HEK293 (cell line): ENCODE data around the gene GANAB.

Source experiments
- SP2 ChIP-seq: fragments of 450-650 bp; formaldehyde crosslinking; IDR thresholded peaks from 2 replicates; pipeline ENCODE4 v1.5.1; 2016; ENCODE audit warnings: missing biosample characterization, missing genetic modification characterization
- TCF7L2 ChIP-seq: IDR thresholded peaks from 2 replicates; pipeline ENCODE4 v1.6.1; 2011; ENCODE audit warnings: low read depth, mild to moderate bottlenecking, inconsistent platforms, low read length, moderate library complexity, borderline replicate concordance
- ZBTB1 ChIP-seq: fragments of 450-650 bp; formaldehyde crosslinking; IDR thresholded peaks from 2 replicates; pipeline ENCODE4 v1.5.1; 2016; ENCODE audit warnings: missing biosample characterization, missing genetic modification characterization
- ZBTB21 ChIP-seq: fragments of 450-650 bp; formaldehyde crosslinking; IDR thresholded peaks from 2 replicates; pipeline ENCODE4 v1.5.1; 2017; ENCODE audit warnings: missing biosample characterization, missing genetic modification characterization
- ZNF112 ChIP-seq: fragments of 450-650 bp; formaldehyde crosslinking; IDR thresholded peaks from 2 replicates; pipeline ENCODE4 v1.5.0; 2017; ENCODE audit warnings: missing biosample characterization, missing genetic modification characterization
- ZNF184 ChIP-seq: fragments of 450-650 bp; IDR thresholded peaks from 2 replicates; pipeline ENCODE4 v1.5.1; 2018; ENCODE audit warnings: missing biosample characterization, mild to moderate bottlenecking, missing genetic modification characterization
- ZNF529 ChIP-seq: fragments of 450-650 bp; formaldehyde crosslinking; IDR thresholded peaks from 2 replicates; pipeline ENCODE4 v1.5.1; 2017; ENCODE audit warnings: missing genetic modification characterization, missing biosample characterization; ENCODE audit not compliant: insufficient replicate concordance
- ZNF621 ChIP-seq: fragments of 450-650 bp; formaldehyde crosslinking; IDR thresholded peaks from 2 replicates; pipeline ENCODE4 v1.5.1; 2017; ENCODE audit warnings: missing biosample characterization, missing genetic modification characterization
- TF ChIP-seq, protein P1 (sequence below): fragments of 450-650 bp; formaldehyde crosslinking; IDR thresholded peaks from 2 replicates; pipeline ENCODE4 v1.5.1; 2016; ENCODE audit warnings: missing biosample characterization, missing genetic modification characterization
- TF ChIP-seq, protein P2 (sequence below): fragments of 450-650 bp; formaldehyde crosslinking; IDR thresholded peaks from 2 replicates; pipeline ENCODE4 v1.5.1; 2016; ENCODE audit warnings: missing biosample characterization, missing genetic modification characterization, low read depth

- TF ChIP-seq, protein P1, sequence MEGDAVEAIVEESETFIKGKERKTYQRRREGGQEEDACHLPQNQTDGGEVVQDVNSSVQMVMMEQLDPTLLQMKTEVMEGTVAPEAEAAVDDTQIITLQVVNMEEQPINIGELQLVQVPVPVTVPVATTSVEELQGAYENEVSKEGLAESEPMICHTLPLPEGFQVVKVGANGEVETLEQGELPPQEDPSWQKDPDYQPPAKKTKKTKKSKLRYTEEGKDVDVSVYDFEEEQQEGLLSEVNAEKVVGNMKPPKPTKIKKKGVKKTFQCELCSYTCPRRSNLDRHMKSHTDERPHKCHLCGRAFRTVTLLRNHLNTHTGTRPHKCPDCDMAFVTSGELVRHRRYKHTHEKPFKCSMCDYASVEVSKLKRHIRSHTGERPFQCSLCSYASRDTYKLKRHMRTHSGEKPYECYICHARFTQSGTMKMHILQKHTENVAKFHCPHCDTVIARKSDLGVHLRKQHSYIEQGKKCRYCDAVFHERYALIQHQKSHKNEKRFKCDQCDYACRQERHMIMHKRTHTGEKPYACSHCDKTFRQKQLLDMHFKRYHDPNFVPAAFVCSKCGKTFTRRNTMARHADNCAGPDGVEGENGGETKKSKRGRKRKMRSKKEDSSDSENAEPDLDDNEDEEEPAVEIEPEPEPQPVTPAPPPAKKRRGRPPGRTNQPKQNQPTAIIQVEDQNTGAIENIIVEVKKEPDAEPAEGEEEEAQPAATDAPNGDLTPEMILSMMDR (tag by site-specific recombination): no peak
- TF ChIP-seq TCF7L2 (no peak), ZBTB21 (tag by site-specific recombination) (no peak), ZNF529 (tag by site-specific recombination) (no peak), ZNF112 (tag by site-specific recombination) (no peak), SP2 (tag by site-specific recombination) (no peak), ZNF621 (tag by site-specific recombination) (no peak), ZNF184 (tag by site-specific recombination) (no peak), ZBTB1 (tag by site-specific recombination) (no peak)
- TF ChIP-seq, protein P2, sequence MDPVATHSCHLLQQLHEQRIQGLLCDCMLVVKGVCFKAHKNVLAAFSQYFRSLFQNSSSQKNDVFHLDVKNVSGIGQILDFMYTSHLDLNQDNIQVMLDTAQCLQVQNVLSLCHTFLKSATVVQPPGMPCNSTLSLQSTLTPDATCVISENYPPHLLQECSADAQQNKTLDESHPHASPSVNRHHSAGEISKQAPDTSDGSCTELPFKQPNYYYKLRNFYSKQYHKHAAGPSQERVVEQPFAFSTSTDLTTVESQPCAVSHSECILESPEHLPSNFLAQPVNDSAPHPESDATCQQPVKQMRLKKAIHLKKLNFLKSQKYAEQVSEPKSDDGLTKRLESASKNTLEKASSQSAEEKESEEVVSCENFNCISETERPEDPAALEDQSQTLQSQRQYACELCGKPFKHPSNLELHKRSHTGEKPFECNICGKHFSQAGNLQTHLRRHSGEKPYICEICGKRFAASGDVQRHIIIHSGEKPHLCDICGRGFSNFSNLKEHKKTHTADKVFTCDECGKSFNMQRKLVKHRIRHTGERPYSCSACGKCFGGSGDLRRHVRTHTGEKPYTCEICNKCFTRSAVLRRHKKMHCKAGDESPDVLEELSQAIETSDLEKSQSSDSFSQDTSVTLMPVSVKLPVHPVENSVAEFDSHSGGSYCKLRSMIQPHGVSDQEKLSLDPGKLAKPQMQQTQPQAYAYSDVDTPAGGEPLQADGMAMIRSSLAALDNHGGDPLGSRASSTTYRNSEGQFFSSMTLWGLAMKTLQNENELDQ (tag by site-specific recombination): no peak
These were observed 40.9 kb downstream of the GANAB start for GRCh38 chr11:62605467-62605866.
